GM19023 (cell line): Measurements from ENCODE around the gene LAMTOR2.
"Not testable (repeated sequence)": the region's sequence is repeated elsewhere in the genome, so short reads cannot be mapped to it uniquely, and the experiment has no call there.

Experiments
- ATAC-seq: cut with Tn5 transposase; IDR thresholded peaks from one replicate; pipeline ENCODE4 v1.9.1; 2021; ENCODE audit warnings: mild to moderate bottlenecking, moderate library complexity; ENCODE audit not compliant: unreplicated experiment

The LAMTOR2 gene

DNA sequence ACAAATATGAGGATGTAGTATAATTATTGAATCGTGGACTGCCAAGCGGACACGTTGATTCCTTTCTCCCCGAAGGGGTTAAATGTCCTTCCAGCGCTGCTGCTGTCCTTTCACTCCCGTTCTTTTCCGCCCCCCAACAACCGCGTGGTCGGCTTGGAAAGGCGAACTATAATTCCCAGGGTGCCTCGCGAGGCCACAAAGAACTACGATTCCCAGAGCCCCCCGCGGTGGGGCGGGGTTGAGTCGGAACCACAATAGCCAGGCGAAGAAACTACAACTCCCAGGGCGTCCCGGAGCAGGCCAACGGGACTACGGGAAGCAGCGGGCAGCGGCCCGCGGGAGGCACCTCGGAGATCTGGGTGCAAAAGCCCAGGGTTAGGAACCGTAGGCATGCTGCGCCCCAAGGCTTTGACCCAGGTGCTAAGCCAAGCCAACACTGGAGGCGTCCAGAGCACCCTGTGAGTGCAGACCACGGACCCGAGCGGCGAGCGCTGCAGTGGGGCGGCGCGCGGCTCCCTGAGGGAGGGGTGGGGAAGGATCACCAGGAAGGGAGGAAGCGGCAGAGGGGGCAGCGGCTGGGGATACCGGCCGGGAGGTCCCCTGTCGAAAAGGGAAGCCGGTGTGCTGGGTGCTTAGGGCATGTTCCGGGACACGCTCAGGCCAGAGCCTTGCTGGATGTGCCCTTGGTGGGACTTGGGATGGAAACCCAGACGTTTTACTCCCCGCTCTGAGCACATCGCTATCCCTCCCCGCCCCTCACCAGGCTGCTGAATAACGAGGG is at the start of gene LAMTOR2:
Gene LAMTOR2 (plus strand): TSS at position 283 of the 781 bp plus-strand sequence. CDS start 108 bp downstream, at position 391.
- ATAC-seq: peak; percentile 71

DNA sequence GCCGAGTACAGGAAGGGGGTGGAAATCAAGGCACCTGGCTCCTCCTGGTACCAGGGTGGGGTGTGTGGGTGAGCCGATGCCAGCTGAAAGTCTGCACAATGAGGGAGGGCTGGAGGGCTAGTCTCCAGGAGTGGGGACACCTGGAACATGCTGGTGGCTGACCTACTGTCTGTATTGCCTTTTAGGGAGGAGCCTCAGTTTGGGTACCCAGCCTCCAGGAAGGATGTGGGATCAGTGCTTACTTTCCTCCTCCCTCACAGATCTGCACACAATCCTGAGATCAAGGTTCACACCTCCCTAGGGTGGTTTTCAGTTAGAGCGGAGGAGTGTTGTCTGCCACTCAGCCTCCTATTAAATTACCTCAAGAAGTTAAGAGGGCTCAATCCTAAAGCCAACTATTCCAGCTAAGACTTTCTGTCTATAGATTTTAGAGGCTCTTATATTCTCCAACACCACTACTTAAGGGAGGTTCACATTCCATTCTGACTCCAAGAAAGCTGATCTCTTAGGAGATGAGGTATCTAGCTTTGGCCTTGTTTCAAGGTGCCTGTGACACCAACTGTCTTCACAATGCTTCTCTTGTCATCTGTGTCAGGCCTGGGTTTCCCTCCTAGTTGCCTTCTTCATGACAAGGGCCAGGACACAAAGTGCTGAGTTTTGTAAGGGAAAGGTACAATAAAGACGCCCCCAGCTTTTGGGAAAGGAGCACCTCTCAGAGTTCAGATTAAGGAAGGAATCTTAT is 49.6 kb upstream of the LAMTOR2 start:
- ATAC-seq: no peak

DNA sequence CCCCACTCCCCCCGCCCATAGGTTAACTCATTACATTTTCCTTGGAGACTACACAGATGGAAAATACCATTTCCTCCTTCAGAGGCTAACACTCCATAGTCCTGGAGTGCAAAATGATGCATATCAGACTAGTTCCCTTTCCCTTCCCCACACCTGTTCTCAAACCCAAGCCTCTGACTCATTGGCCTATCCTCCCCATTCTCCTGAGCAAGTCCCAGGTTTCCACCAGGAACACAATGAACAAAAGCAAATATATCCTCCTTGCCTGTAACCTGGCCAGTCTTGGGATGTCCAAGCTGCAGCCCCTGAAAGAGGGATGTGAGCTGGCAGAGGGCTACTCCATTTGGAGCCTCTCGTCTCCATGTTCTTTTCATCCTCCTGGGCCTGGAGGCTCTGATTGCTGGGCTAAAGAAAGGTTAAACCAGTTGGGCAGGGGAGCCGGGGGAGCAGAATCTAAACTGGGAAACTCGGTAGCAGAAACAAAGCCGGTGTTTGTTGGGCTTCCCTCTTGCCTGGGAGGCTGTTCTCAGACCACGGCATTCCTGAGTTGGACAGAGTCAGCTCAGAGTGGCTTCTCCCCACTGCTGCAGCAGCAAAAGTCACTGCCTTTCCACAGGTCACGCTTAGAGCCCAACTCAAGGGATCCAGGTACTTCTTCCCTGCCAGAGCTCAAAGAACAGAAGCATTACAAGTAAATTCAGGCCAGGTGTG is 47.8 kb upstream of the LAMTOR2 start:
- ATAC-seq: no peak

DNA sequence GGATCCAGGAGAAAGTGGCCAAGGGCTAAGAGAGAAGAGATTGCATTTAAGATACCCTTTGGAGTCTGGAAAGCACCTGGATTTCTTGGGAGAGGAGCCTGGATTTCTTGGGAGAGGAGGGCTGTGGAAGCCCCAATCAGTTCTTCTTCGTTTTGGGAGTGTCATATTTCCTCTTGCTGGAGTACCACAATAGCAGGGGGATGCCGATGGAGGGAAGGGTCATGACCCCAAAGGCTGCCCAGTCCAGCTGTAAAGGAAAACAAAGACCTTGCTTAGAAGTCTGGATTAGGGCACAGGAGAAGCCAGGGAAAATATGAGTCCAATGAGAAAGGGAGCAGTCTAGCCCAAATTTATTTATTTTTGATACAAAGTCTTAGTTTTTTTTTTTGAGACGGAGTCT is 45.2 kb upstream of the LAMTOR2 start:
- no peak for ATAC-seq

DNA sequence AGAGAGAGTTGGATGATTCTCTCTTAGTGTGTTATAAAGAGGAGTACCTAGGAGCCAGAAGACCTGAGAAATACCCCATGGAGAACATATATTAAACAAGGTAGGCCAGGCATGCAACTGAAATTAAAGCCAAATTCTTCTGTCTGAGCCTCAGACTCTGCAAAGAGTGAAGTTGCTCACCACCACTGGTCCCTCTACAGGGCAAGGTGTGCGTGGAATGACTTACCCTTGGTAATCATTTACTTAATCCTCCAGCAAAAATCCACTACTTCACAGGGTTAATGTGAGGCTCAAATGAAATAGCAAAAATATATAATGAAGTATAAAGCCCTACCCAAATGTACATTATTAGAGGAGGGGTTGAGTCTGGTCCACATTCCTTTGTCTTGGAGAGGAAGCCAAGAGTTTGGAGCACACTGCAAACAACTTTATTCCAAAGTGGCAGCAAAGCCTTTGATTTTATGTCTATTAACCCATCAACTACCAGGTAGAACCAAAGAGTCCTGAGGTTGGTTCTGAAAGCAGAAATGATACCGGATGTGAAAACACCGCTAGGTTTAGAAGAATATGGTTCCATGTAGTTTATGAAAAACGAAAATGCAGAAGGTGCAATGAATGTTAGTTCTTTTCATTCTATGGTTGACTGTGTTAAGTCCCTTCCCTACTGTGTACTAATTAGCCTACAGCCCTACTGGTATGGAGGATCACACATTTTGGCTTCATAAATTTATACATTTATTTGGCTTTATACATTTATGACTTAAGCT is 42.3 kb upstream of the LAMTOR2 start:
- peak; percentile 75 for ATAC-seq

DNA sequence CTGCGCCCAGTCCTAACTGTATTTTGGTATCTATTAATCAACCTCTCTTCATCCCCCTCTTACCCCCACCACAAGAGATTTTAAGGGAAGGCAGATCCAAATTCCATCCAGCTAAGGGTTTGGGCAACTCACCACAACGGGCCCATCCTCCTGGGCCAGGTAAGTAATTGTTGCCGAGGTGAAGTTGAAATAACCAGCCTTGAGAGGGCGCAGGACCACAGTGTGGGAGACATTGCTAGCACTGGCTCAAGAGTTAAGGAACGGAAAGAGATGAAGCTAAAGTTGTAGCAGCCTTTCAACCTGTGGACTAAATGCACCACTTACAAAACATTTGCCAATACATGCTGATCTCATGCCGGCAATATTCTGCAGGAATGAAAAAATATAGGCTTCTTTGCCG is 39.8 kb upstream of the LAMTOR2 start:
- ATAC-seq: no peak

DNA sequence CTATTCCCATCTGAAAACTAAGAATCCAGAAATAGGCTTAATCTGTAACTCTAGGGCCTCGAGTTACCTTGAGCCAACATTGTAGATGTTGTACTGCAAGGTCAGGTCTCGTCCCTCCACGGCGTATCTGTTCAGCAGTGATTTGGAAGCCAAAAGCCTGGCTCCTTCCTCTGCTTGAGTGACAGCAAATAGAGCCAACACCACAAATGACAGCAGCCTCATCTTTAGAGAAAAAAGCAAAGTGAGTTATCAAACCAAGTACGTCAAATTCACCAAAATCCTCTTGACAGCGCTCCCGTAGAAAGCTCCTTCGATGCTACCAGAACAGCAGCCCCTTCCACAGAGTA is 34.7 kb upstream of the LAMTOR2 start:
- no peak for ATAC-seq

DNA sequence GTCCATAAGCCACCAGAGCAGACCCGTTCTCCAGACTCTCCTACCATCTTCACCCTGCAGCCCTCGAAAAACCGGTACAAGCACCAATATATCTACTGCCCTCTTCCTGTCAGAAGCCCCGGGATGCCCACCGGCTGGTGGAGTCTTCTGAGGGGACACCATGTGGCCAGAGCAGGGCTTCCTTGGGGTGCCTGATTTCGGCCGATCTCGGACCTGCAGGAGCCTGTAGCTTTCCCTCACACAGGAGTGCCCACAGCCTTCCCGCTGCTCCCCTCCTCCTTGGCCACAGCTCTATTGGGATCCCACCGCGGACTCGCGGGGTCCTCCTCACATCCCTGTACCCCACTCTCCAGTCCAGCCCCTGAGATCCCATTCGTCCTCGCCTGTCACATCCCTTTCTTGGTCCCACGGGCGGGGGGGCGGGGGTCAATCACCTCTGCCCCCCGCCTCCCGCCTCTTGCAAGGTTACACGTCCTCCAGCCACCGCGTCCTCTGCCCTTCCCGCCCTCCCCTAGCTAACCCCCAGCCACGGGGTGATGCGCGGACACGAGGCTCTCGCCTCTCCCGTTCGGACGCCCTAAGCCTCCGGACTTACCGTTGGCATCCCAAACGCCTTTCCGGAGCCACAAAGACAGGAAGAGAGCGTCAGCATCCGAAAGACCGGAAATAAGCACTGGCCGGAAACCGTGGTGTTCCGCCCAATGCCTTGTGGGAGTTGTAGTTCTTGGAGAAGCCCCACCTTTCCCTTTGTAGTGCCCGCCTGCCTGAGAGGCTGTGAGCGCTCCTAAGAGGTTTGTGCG is 34.1 kb upstream of the LAMTOR2 start, which contains the start of gene SSR2:
Gene SSR2 (minus strand): TSS at position 659 of the 800 bp plus-strand sequence. CDS start 784 bp downstream, outside the sequence.
- peak; percentile 97 for ATAC-seq

DNA sequence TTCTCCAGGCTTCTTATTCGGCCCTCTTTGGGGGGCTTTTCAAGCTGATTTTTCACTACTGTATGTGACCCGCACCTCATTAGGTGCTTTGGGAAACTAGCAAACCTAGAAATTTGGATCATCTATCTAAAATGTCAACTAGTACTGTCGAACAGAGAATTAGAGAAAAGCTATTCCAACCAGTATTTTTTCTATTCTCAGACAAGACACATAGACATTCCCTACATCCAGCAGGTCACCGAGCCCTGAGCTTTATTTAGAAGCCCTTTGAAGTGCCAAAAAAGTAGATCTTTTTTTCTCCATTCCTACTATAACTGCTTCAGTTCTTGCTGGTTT is 33.5 kb upstream of the LAMTOR2 start:
- no peak for ATAC-seq

DNA sequence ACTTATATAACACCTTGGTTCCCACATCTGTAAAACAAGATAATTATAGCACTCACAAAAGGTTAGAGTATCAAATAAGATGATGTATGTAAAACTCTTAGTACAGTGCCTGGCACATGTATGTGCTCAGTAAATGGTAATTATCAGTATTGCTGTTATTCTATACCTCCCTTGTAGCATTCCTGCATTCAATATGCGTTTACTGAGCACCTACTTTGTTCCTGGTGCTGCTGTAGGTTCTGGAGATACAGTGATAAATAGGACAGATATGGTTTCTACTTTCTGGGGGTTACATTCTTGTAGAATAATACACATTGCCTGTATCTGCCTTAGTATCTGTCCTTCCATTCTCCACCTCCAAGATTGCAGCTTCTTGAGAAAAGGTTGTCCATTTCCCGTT is 32.6 kb upstream of the LAMTOR2 start:
- ATAC-seq: no peak

DNA sequence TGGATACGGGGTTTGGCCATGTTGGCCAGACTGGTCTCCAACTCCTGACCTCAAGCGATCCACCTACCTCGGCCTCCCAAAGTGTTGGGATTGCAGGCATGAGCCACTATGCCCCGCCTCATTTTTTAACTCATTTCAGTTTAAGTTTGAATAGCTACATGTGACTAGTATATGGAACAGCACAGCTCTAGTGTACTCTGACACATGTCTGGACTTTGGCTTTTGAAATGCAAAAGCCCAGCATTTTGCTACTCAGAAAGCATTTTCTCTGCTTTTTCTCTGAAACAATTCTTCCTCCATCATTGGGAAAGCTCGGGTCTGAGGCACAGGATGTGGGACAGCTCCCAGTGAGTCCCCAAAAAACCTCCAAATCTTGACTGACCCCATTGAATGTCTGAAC is 29.8 kb upstream of the LAMTOR2 start:
- ATAC-seq: no peak

DNA sequence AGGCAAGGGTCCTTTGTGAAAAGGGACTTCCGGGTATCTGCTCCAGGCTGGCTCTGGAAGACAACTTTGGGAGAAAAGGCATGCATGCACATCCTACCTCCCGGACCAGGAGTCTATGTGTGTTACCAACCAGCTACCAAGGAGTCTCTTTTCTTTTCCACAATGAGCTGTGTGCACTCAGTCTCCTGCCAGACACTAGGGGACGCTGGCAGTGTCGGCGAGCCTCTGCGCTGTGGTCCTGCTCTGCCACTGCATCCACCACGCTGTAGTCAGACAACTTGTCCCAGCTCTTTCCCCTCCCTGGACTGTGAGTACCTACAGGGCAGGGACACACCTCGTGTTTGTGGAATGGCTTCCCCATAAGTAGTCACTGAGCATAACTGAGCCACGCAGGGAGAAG is 28.7 kb upstream of the LAMTOR2 start:
- ATAC-seq: no peak

DNA sequence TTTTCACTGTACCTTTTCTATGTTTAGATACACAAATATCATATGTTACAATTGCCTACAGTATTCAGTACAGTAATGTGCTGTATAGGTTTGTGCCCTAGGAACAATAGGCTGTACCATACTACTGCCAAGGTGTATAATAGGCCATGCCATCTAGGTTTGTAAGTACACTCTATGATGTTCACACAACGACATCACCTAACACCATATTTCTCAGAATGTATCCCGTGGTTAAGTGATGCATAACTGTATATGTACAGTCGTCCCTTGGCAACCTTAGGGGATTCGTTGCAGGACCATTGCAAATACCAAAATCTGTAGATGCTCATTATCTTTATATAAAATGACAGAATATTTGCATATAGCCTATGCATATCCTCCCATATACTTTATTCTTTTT is 28.0 kb upstream of the LAMTOR2 start:
- no peak for ATAC-seq

DNA sequence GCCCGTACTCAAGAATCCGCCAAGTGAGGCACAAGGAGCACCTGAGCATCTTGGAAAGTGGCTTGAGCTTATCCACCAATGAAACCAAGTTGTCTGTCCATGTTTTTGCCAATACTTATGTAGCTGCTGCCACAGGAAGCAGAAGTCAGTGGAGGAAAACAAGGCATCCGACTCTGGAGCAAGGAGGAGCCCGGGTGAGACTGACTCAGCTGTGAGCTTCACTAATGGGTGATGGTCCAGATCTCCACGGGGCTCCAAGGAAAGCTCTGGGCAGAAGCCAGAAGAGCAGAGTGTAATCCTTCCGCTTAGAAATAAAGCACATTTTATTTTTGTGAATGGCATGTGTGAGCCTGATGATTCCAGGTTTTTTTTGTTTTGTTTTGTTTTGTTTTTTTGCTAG is 21.6 kb upstream of the LAMTOR2 start:
- ATAC-seq: no peak

DNA sequence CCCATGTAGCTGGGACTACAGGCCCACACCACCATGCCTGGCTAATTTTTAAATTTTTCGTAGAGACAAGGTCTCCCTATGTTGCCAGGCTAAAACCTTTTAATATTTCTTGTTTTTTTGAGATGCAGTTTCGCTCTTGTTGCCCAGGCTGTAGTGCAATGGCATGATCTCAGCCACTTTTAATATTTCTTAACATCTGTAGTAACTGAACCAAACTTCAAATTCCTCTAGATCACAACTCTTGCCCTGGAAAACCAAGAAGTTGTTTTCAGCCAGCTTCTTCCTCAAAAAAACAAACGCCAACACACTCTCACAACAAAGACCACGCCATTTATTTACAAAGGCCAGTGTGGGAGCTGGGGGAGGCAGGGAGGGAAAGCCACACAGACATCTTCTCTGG is 19.6 kb upstream of the LAMTOR2 start:
- ATAC-seq: not testable (repeated sequence)

DNA sequence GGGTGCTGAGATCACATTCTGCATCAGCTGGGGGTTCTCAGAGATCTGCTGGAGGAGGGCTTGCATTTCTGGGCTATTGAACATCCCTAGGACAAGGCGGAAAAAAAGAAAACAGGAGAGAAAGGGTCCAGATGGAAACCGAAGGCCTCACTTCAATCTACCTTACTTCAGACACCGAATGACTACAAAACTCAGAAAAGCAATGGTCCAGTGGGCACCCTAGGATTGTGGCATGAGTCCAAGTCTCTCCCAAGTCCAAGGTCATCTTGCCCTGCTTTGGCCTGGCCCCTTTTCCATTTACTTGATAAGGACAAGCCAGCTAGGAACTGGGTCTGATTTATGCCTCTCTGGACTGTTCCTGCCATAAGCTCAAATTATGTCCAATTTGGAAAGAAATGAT is 11.8 kb upstream of the LAMTOR2 start:
- ATAC-seq: no peak

DNA sequence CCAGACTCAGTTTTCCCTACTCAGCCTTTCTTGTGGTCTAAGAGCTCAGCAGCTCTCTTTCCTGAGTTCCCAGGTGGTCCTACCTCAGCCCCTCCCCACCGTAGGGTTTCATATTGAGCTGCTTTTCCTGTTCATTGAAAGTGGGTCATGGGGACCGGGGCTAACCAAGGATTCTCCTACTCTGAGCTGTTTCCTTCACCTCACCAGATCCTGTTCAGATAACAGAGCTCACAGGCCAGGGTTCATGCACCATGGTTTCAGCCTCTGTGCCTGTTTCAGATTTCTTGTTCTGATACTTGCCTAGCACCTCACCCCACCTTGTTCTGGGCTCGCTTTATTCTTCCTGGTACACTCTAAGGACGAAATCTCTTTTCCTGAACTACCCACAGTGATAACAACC is 9.5 kb upstream of the LAMTOR2 start:
- ATAC-seq: no peak

DNA sequence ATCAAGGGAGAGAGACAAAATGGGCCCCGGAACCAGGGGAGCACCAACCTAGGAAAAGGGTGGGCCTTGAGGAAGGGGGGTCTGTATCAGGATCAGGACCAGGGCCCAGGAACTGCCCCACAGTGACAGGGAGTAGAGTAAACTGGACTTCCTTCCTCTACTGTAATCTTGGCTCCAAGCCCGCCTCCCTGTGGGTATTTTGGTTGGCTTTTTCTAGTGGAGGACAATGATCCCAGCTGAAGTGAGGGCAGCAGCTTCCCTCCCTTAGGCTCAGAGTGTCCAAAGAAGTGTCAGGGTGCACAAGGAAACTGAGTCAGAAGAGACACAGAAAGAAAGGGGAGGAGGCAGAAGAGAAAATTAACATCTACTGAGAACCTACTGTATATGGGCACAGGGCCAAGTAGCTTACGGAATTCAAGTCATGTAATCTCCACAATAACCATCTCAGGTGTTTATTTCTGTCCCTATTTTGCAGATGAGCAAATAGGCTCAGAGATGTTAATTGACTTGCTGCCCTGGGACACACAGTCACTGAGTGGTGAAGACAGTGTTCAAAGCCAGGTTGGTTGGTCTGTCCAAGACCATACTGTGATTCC is 5.8 kb upstream of the LAMTOR2 start:
- ATAC-seq: no peak

DNA sequence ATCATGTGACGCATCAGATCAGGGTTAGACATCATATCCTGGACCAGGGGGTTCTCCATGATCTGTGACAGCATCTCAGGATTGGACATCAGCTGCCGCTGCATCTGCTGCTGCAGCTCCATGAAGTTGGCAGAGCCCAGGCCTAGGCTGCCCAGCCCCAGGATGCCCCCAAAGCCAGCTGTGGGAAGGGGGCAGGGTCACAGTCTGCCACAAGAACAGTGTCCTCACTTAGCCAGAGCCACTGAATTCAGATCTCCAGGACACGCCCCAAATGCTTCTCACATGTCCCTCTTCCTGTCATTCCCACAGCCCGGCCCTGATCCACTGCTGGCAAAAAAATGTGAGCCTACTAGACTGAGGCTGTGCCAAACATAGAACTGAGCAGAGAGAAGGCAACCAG is 4.2 kb upstream of the LAMTOR2 start:
- ATAC-seq: no peak
